Lower lobe of right lung (tissue), 2 donors: ENCODE data around the gene KCNC1. TPM values are rescaled to one million over a fixed set of nuclear protein-coding genes. Genes with fewer than 3 reads are reported as not detected.

ENCODE experiments used
- ATAC-seq, 2 donors: fragments of 200-7000 bp; cut with Tn5 transposase; one replicate each; pipeline ENCODE4 v1.9.1; 2020 to 2022; ENCODE audit warnings: mild to moderate bottlenecking in 2 of 2, moderate library complexity in 2 of 2
- DNase-seq: peaks from one replicate; pipeline ENCODE4 v3.0.0-alpha.2; 2020
- H3K27ac ChIP-seq: fragments of 200-600 bp; one replicate; pipeline ENCODE4 v1.8.0; 2022
- H3K27me3 ChIP-seq: fragments of 200-600 bp; one replicate; pipeline ENCODE4 v1.8.0; 2022; ENCODE audit warnings: low read depth
- H3K36me3 ChIP-seq: fragments of 200-600 bp; one replicate; pipeline ENCODE4 v1.8.0; 2022; ENCODE audit warnings: mild to moderate bottlenecking
- H3K4me1 ChIP-seq: fragments of 200-600 bp; one replicate; pipeline ENCODE4 v1.8.0; 2022
- H3K4me3 ChIP-seq: fragments of 200-600 bp; one replicate; pipeline ENCODE4 v1.8.0; 2022; ENCODE audit warnings: mild to moderate bottlenecking
- H3K9me3 ChIP-seq: fragments of 200-600 bp; one replicate; pipeline ENCODE4 v1.8.0; 2022
- CTCF ChIP-seq: fragments of 200-600 bp; IDR thresholded peaks from one replicate; pipeline ENCODE4 v1.8.0; 2022; ENCODE audit warnings: antibody characterized with exemption, mild to moderate bottlenecking
- intact Hi-C: fragments of 100-400 bp; cut with DNase I; formaldehyde crosslinking; loops from one replicate; pipeline ENCODE4 v1.11.0; 2022
- total RNA-seq: library from RNA; stranded (reverse); fragmentation: NEBNext Ultra II Directional; extraction: Animal tissue kit (Norgen Biotek cat#: 25700); gene quantifications from one replicate; pipeline ENCODE4 v1.2.1, GENCODE V29; 2021
- donor health status: DM: no; HTN: yes; CAD: no; lungs with severe emphysema.

KCNC1 gene
- total RNA-seq, 1 donor from 2014 or later = not detected

- ATAC-seq (no peak), DNase-seq (no peak)
- Histone ChIP-seq H3K4me3 (no peak overlapping the region), H3K36me3 (no peaks in the 10 kb centered on the region), H3K27ac (no peak overlapping the region), H3K4me1 (no peaks in the 10 kb centered on the region), H3K27me3 (peaks cover 18% of the 10 kb centered on the region), H3K9me3 (no peaks in the 10 kb centered on the region)
- TF ChIP-seq CTCF = no peak
- intact Hi-C loops = no loop called here
Observed at GRCh38 chr11:17746096-17746495, 11.5 kb downstream of the KCNC1 start.

- ATAC-seq (no peak), DNase-seq (no peak)
- TF ChIP-seq CTCF = no peak
- H3K4me1 ChIP-seq = no peaks in the 10 kb centered on the region
- intact Hi-C loops = no loop called here
- no peak overlapping the region for H3K27ac ChIP-seq
- no peaks in the 10 kb centered on the region for H3K9me3 ChIP-seq
- H3K27me3 ChIP-seq = peaks cover 11% of the 10 kb centered on the region
- H3K36me3 ChIP-seq = no peaks in the 10 kb centered on the region
- H3K4me3 ChIP-seq = no peak overlapping the region
Observed at GRCh38 chr11:17747131-17747955, 12.8 kb downstream of the KCNC1 start.

- ATAC-seq (no peak), DNase-seq (no peak)
Observed at GRCh38 chr11:17748044-17748443, 13.5 kb downstream of the KCNC1 start.

GRCh38 chr11:17748761-17749721, 14.5 kb downstream of the KCNC1 start:
- intact Hi-C loops = no loop called here
- no peak for TF ChIP-seq CTCF
- peaks cover 11% of the 10 kb centered on the region for H3K27me3 ChIP-seq
- H3K36me3 ChIP-seq = no peaks in the 10 kb centered on the region
- DNase-seq (no peak), ATAC-seq (no peak)
- H3K27ac ChIP-seq = no peak overlapping the region
- no peak overlapping the region for H3K4me3 ChIP-seq
- H3K4me1 ChIP-seq = no peaks in the 10 kb centered on the region
- no peaks in the 10 kb centered on the region for H3K9me3 ChIP-seq

More at GRCh38 chr11:17748044-17748443, 13.5 kb downstream of the KCNC1 start:
- Histone ChIP-seq H3K9me3 (no peaks in the 10 kb centered on the region), H3K27me3 (peaks cover 11% of the 10 kb centered on the region), H3K27ac (no peak overlapping the region), H3K36me3 (no peaks in the 10 kb centered on the region), H3K4me3 (no peak overlapping the region), H3K4me1 (no peaks in the 10 kb centered on the region)
- no peak for TF ChIP-seq CTCF
- intact Hi-C loops = no loop called here

- Histone ChIP-seq H3K4me1 (no peaks in the 10 kb centered on the region), H3K4me3 (no peak overlapping the region), H3K27me3 (peaks cover 11% of the 10 kb centered on the region), H3K27ac (no peak overlapping the region), H3K9me3 (no peaks in the 10 kb centered on the region), H3K36me3 (no peaks in the 10 kb centered on the region)
- TF ChIP-seq CTCF = no peak
- intact Hi-C loops = no loop called here
- no peak for DNase-seq
- no peak for ATAC-seq
Observed at GRCh38 chr11:17750013-17750800, 15.6 kb downstream of the KCNC1 start.
